Osteocyte (in vitro differentiated cells): ENCODE data around the gene POLD1. TPM values are rescaled to one million over a fixed set of nuclear protein-coding genes. Genes with fewer than 3 reads are reported as not detected.

Experiments used
- DNase-seq: peaks from one replicate; pipeline ENCODE4 v3.0.0; 2021; ENCODE audit warnings: mixed read lengths; ENCODE audit not compliant: unreplicated experiment; ENCODE audit errors: extremely low spot score
- H3K27ac Mint-ChIP-seq: one replicate; pipeline ENCODE4 v1.8.0; 2021; ENCODE audit warnings: mild to moderate bottlenecking, mixed read lengths; ENCODE audit not compliant: unreplicated experiment
- H3K27me3 Mint-ChIP-seq: one replicate; pipeline ENCODE4 v1.8.0; 2021; ENCODE audit warnings: mixed read lengths; ENCODE audit not compliant: unreplicated experiment
- H3K36me3 Mint-ChIP-seq: one replicate; pipeline ENCODE4 v1.8.0; 2021; ENCODE audit warnings: mixed read lengths; ENCODE audit not compliant: unreplicated experiment
- H3K4me1 Mint-ChIP-seq: one replicate; pipeline ENCODE4 v1.8.0; 2021; ENCODE audit warnings: mixed read lengths; ENCODE audit not compliant: unreplicated experiment
- H3K4me3 Mint-ChIP-seq: one replicate; pipeline ENCODE4 v1.8.0; 2021; ENCODE audit warnings: mild to moderate bottlenecking, moderate library complexity, mixed read lengths; ENCODE audit not compliant: unreplicated experiment
- H3K9me3 Mint-ChIP-seq: one replicate; pipeline ENCODE4 v1.8.0; 2021; ENCODE audit warnings: mixed read lengths; ENCODE audit not compliant: unreplicated experiment
- CTCF ChIP-seq: fragments of 200-600 bp; sonication (generic); IDR thresholded peaks from 2 replicates; pipeline ENCODE4 v1.5.0; 2021; ENCODE audit warnings: antibody characterized with exemption, mild to moderate bottlenecking, moderate library complexity
- total RNA-seq: library from RNA; stranded (reverse); gene quantifications from 2 replicates; pipeline ENCODE4 v1.2.1, GENCODE V29; 2021

The POLD1 gene
- total RNA-seq, 1 donor from 2014 or later, result 19.6 TPM

DNA sequence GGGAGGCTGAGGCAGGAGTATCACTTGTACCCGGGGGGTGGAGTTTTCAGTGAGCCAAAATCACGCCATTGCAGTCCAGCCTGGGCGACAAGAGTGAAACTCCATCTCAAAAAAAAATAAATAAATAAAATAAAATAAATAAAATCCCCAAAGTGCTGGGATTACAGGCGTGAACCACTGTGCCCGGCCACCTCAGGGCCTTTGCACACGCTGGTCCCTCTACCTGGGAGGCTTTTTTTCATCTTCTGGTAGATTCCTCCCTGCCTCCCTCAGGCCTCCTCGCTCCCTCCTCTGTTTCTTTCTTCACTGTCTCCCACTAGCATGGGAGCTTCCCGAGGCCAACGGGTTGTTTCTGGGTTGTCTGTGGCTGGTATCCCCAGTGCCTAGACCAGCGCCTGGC lies 63.6 kb downstream of the POLD1 start:
- H3K4me1 Mint-ChIP-seq, result no peaks in the 10 kb centered on the region
- no peak for TF ChIP-seq CTCF
- no peak for DNase-seq
- no peak overlapping the region for H3K4me3 Mint-ChIP-seq
- no peaks in the 10 kb centered on the region for H3K9me3 Mint-ChIP-seq
- H3K36me3 Mint-ChIP-seq, result no peaks in the 10 kb centered on the region
- no peaks in the 10 kb centered on the region for H3K27me3 Mint-ChIP-seq
- H3K27ac Mint-ChIP-seq, result no peak overlapping the region

DNA sequence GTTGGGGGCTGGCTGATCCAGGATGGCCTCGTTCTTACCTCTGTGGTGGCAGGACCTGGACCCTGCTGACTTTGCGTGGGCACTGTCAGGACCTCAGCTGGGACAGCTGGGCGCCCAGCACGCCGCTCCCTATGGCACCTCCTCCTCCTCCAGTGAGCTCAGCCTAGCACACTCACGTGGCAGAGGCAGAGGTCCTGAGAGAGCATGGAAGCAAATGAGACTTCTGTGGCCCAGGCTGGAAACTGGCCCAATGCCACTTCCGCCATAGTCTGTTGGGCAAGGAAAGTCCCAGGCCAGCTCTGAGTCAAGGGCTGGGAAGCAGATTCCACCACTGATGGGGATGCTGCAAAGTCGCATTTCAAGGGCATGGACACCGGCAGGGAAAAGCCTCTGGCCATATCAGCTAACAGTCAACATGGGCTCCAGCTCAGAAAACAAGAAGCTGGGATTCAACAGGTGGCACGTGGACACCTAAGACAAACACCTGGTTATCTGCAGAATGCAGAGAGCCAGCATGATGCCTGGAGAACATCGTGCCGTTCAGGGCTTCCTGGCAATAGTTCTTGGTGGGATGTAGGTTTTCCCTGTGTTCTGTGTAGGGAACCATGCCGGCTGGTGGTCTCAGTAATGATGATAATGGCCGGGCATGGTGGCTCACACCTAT lies 65.2 kb downstream of the POLD1 start:
- Mint-ChIP-seq H3K9me3 (no peaks in the 10 kb centered on the region), H3K4me3 (no peak overlapping the region), H3K27me3 (no peaks in the 10 kb centered on the region), H3K27ac (no peak overlapping the region), H3K36me3 (no peaks in the 10 kb centered on the region), H3K4me1 (no peaks in the 10 kb centered on the region)
- TF ChIP-seq CTCF, result no peak
- DNase-seq, result no peak

- Mint-ChIP-seq H3K36me3 (no peaks in the 10 kb centered on the region), H3K4me1 (no peaks in the 10 kb centered on the region), H3K4me3 (no peak overlapping the region), H3K27ac (no peak overlapping the region), H3K27me3 (no peaks in the 10 kb centered on the region), H3K9me3 (no peaks in the 10 kb centered on the region)
- DNase-seq, result no peak
- no peak for TF ChIP-seq CTCF
Measured at GRCh38 chr19:50450369-50451222, 66.4 kb downstream of the POLD1 start.

DNA sequence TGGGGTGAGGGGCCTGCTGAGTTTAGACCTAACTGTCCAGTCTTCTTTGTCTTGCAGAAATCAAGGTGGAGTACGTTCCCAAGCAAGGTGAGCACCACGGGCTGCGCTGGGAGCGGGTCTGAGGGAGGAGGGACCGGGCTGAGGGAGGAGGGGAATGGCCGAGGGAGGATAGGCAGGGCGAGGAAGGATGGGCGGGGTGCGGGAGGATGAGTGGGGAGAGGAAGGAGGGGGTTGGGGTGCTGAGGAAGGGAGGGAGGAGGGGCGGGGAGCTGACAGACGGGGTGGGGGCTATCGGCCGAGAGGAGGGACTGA lies 67.0 kb downstream of the POLD1 start:
- Mint-ChIP-seq H3K27me3 (no peaks in the 10 kb centered on the region), H3K4me1 (no peaks in the 10 kb centered on the region), H3K9me3 (no peaks in the 10 kb centered on the region), H3K4me3 (no peak overlapping the region), H3K27ac (no peak overlapping the region), H3K36me3 (no peaks in the 10 kb centered on the region)
- TF ChIP-seq CTCF, result no peak
- no peak for DNase-seq

- no peak for DNase-seq
- H3K27ac Mint-ChIP-seq, result no peak overlapping the region
Measured at GRCh38 chr19:50453243-50453642, 69.1 kb downstream of the POLD1 start.

More at GRCh38 chr19:50453243-50453642, 69.1 kb downstream of the POLD1 start:
- Mint-ChIP-seq H3K27me3 (peaks cover 2% of the 10 kb centered on the region), H3K4me3 (no peak overlapping the region), H3K36me3 (no peaks in the 10 kb centered on the region), H3K9me3 (no peaks in the 10 kb centered on the region), H3K4me1 (no peaks in the 10 kb centered on the region)
- no peak for TF ChIP-seq CTCF
